DND-41 (cell line): ENCODE results near the gene TMEM51.

Experiments
- ATAC-seq: fragments of 200-7000 bp; cut with Tn5 transposase; 3 replicates; pipeline ENCODE4 v1.9.1; 2021; ENCODE audit warnings: low read depth; ENCODE audit not compliant: insufficient read depth
- DNase-seq: peaks from one replicate; pipeline ENCODE4 v3.0.0-alpha.2; 2020
- H2AFZ ChIP-seq: 2 replicates; pipeline ENCODE4 v1.6.0; 2012; ENCODE audit warnings: low read depth, low read length
- H3K27ac ChIP-seq: 2 replicates; pipeline ENCODE4 v1.5.1; 2012; ENCODE audit warnings: low read length, inconsistent platforms
- H3K27me3 ChIP-seq: fragments of 200-600 bp; sonication (generic); 2 replicates; pipeline ENCODE4 v1.6.0; 2012; ENCODE audit warnings: low read length, mild to moderate bottlenecking, inconsistent platforms; ENCODE audit not compliant: insufficient read depth, poor library complexity
- H3K36me3 ChIP-seq: 2 replicates; pipeline ENCODE4 v1.5.1; 2012; ENCODE audit warnings: low read length, inconsistent platforms; ENCODE audit not compliant: insufficient read depth
- H3K4me1 ChIP-seq: 2 replicates; pipeline ENCODE4 v1.5.1; 2012; ENCODE audit warnings: mild to moderate bottlenecking, low read length; ENCODE audit not compliant: insufficient read depth
- H3K4me2 ChIP-seq: 2 replicates; pipeline ENCODE4 v1.6.0; 2012; ENCODE audit warnings: mild to moderate bottlenecking, moderate library complexity, low read length, inconsistent platforms; ENCODE audit not compliant: insufficient read depth
- H3K4me3 ChIP-seq, 2 experiments: fragments of 200-600 bp in 1 of 2; shearing (Covaris generic) in 1 of 2; 2 replicates each; pipeline ENCODE4 v1.5.1; 2012 to 2016; ENCODE audit warnings: inconsistent platforms in 2 of 2, low read length in 2 of 2, mild to moderate bottlenecking in 2 of 2, low read depth in 1 of 2, moderate library complexity in 1 of 2
- H3K79me2 ChIP-seq: 2 replicates; pipeline ENCODE4 v1.6.0; 2012; ENCODE audit warnings: low read length, inconsistent platforms; ENCODE audit not compliant: insufficient read depth
- H3K9ac ChIP-seq: 2 replicates; pipeline ENCODE4 v1.6.0; 2012; ENCODE audit warnings: low read depth, mild to moderate bottlenecking, inconsistent platforms, low read length, moderate library complexity
- H3K9me3 ChIP-seq: 2 replicates; pipeline ENCODE4 v1.5.1; 2012; ENCODE audit warnings: low read length, moderate library complexity, mild to moderate bottlenecking, inconsistent platforms; ENCODE audit not compliant: insufficient read depth, severe bottlenecking
- H4K20me1 ChIP-seq: 2 replicates; pipeline ENCODE4 v1.6.0; 2012; ENCODE audit warnings: low read length; ENCODE audit not compliant: insufficient read depth
- EZH2 ChIP-seq: IDR thresholded peaks from 3 replicates; pipeline ENCODE4 v1.6.1; 2012; ENCODE audit warnings: borderline replicate concordance, low read depth, mild to moderate bottlenecking, moderate library complexity, low read length, inconsistent platforms; ENCODE audit not compliant: severe bottlenecking
- TF ChIP-seq, protein P1 (sequence below): IDR thresholded peaks from 2 replicates; pipeline ENCODE4 v1.5.1; 2012; ENCODE audit warnings: borderline replicate concordance, low read length, moderate library complexity, mild to moderate bottlenecking; ENCODE audit not compliant: poor library complexity, severe bottlenecking; ENCODE audit errors: extremely low read depth

The TMEM51 gene

DNA sequence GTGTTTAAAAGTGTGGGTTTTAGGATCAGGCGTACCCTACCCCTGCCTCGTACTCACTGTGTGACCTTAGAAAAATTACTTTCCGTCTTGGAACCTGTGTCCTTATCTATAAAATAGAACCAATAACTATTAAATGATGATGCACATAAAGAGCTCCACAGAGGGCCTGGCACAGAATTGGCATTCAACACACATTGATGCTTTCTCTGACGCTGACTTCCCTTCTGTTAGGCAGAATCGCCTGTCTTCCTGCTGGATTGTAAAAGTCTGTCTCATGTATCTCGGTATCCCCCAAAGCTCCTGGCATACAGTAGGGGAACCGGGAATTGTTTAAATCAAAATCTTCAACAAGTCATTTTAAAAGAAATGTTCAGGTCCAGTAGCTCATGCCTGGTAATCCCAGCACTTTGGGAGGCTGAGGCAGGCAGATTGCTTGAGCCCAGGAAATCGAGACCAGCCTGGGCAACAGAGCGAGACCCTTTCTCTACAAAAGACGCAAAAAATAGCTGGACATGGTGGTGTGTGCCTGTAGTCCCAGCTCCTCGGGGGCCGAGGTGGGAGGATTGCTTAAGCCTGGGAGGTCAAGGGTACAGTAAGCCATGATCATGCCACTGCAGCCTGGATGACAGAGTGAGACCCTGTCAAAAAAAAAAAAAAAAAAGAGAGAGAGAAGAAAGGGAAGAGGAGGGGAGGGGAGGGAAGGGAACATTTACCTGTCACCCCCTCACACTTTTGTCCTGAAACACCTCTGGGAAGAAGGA, 52.2 kb downstream of the TMEM51 start:
- Histone ChIP-seq H3K27me3 (peaks cover 6% of the 10 kb centered on the region), H3K79me2 (no peaks in the 10 kb centered on the region), H2AFZ (no peak overlapping the region), H3K36me3 (no peaks in the 10 kb centered on the region), H3K4me1 (no peaks in the 10 kb centered on the region), H3K9me3 (no peaks in the 10 kb centered on the region), H3K4me2 (no peak overlapping the region), H3K9ac (no peak overlapping the region), H3K4me3 (no peak overlapping the region), H3K27ac (no peak overlapping the region), H4K20me1 (peaks cover 3% of the 10 kb centered on the region; the same call in 1 of the 2 replicates)
- ATAC-seq: no peak
- no peak for DNase-seq
- TF ChIP-seq, protein P1, sequence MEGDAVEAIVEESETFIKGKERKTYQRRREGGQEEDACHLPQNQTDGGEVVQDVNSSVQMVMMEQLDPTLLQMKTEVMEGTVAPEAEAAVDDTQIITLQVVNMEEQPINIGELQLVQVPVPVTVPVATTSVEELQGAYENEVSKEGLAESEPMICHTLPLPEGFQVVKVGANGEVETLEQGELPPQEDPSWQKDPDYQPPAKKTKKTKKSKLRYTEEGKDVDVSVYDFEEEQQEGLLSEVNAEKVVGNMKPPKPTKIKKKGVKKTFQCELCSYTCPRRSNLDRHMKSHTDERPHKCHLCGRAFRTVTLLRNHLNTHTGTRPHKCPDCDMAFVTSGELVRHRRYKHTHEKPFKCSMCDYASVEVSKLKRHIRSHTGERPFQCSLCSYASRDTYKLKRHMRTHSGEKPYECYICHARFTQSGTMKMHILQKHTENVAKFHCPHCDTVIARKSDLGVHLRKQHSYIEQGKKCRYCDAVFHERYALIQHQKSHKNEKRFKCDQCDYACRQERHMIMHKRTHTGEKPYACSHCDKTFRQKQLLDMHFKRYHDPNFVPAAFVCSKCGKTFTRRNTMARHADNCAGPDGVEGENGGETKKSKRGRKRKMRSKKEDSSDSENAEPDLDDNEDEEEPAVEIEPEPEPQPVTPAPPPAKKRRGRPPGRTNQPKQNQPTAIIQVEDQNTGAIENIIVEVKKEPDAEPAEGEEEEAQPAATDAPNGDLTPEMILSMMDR: no peak
- no peak for TF ChIP-seq EZH2

DNA sequence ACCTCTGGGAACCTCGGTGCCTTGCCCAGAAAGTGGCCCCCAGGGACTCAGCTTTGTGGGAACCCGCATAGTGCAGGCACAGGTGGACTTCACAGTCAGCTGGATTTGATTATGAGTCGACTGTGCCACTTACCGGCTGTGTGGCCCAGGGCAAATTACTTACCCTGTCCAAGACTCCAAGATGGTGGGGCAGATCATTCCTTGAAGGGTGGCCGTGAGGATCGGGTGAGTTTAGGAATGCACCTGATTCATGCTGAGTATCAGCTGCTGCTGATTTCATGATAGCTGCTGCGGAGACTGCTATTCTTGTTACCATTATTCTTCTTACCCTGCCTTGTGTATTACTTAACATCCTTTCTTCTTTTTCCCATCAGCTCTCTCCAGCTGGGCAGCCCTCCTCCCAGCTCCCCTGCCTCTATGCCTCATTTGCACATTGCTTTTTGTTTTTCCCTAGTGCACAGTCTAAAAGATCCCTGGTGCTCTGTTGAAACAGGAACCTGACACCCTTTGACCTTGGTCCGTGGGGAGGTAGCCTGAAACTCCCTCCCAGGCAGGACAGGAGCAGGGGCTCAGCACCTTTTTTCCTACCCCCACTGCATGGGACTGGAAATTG, 53.0 kb downstream of the TMEM51 start:
- H3K4me1 ChIP-seq: no peaks in the 10 kb centered on the region
- H3K9ac ChIP-seq: no peak overlapping the region
- no peak overlapping the region for H3K4me3 ChIP-seq
- no peak overlapping the region for H3K4me2 ChIP-seq
- H3K9me3 ChIP-seq: no peaks in the 10 kb centered on the region
- peaks cover 8% of the 10 kb centered on the region for H3K27me3 ChIP-seq
- no peaks in the 10 kb centered on the region for H3K79me2 ChIP-seq
- TF ChIP-seq EZH2: no peak
- TF ChIP-seq, protein P1: no peak
- H2AFZ ChIP-seq: no peak overlapping the region
- H3K27ac ChIP-seq: no peak overlapping the region
- H4K20me1 ChIP-seq: peaks cover 3% of the 10 kb centered on the region; the same call in 1 of the 2 replicates
- H3K36me3 ChIP-seq: no peaks in the 10 kb centered on the region
- ATAC-seq (no peak), DNase-seq (no peak)

DNA sequence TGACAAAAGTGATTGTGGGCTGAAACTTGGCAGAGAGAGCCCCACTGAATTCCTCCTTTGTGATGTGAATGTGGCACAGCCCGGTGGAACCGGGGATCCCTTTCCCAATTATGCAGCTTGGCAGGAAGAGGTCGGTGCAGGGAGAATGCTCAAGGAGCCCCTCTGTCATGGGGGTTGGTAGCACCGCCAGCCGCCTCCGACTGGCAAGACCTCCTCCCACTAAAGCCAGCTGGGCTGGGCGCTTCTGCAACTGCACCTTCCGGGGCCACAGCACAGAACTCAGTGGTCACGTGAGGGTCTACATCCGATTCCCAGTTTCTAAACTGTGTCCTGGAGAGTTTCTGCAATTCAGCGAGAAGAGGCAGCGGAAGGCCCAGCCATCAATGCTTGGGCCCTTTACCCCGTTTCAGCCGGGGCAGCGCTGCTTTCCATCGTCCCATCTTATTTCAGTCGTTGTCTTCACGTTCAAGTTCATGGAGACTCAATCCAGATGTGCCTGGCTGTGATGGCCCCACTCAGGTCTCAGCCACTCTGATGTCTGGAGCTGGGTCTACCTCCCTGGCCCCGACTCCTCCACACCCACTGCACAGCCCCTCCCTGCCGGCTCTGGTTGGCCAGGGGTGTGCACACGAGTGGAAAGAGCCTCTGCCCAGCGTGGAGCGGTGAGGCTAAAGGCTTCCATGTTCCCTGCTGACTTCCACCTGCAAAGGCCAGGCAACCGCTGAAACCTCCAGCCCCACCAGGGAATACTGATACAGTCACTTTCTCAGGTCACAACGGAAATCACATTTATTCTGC, 53.7 kb downstream of the TMEM51 start:
- Histone ChIP-seq H3K27ac (no peak overlapping the region), H3K9ac (no peak overlapping the region), H3K9me3 (no peaks in the 10 kb centered on the region), H3K4me1 (no peaks in the 10 kb centered on the region), H4K20me1 (peaks cover 3% of the 10 kb centered on the region; the same call in 1 of the 2 replicates), H3K79me2 (no peaks in the 10 kb centered on the region), H3K36me3 (no peaks in the 10 kb centered on the region), H3K27me3 (peaks cover 9% of the 10 kb centered on the region), H3K4me3 (no peak overlapping the region), H3K4me2 (no peak overlapping the region), H2AFZ (no peak overlapping the region)
- ATAC-seq (no peak), DNase-seq (no peak)
- no peak for TF ChIP-seq EZH2
- TF ChIP-seq, protein P1: no peak
